ENCODE data around the gene GAST.

Gene GAST

DNA sequence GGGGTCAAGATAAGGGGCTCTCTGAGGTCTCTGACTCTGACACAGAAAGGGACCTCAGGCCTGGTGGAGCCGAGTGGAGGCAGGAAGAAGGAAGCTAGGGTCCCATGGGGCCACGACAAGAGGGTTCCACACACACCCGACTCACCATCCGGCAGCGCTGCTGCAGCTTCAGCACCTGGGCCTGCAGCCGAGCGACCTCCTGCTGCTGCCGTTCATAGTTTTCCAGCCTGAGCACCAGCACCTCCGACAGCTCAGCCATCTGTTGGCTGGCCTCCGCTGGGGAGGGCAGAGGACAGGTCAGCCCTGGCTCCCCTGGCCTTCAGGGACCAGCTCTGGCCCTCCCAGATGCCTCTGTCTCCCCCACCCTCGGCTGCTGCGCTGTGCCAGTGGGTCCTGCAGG lies 15.9 kb downstream of the GAST start:
- DNase-seq (ENCODE audit: low read depth), result no peak
- TF ChIP-seq, protein P1, sequence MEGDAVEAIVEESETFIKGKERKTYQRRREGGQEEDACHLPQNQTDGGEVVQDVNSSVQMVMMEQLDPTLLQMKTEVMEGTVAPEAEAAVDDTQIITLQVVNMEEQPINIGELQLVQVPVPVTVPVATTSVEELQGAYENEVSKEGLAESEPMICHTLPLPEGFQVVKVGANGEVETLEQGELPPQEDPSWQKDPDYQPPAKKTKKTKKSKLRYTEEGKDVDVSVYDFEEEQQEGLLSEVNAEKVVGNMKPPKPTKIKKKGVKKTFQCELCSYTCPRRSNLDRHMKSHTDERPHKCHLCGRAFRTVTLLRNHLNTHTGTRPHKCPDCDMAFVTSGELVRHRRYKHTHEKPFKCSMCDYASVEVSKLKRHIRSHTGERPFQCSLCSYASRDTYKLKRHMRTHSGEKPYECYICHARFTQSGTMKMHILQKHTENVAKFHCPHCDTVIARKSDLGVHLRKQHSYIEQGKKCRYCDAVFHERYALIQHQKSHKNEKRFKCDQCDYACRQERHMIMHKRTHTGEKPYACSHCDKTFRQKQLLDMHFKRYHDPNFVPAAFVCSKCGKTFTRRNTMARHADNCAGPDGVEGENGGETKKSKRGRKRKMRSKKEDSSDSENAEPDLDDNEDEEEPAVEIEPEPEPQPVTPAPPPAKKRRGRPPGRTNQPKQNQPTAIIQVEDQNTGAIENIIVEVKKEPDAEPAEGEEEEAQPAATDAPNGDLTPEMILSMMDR (IDR thresholded peaks at IDR 0.05; ENCODE audit: insufficient read depth, low read depth, low read length, missing control alignments), result no peak
- no peak overlapping the region for H3K4me3 ChIP-seq (ENCODE audit: low read depth, low read length)

GRCh38 chr17:41730479-41730878 lies 18.3 kb downstream of the GAST start:
- no peak for DNase-seq (ENCODE audit: low read depth)
- H3K4me3 ChIP-seq (ENCODE audit: low read depth, low read length), result no peak overlapping the region
- TF ChIP-seq, protein P1 (IDR thresholded peaks at IDR 0.05; ENCODE audit: insufficient read depth, low read depth, low read length, missing control alignments), result no peak

DNA sequence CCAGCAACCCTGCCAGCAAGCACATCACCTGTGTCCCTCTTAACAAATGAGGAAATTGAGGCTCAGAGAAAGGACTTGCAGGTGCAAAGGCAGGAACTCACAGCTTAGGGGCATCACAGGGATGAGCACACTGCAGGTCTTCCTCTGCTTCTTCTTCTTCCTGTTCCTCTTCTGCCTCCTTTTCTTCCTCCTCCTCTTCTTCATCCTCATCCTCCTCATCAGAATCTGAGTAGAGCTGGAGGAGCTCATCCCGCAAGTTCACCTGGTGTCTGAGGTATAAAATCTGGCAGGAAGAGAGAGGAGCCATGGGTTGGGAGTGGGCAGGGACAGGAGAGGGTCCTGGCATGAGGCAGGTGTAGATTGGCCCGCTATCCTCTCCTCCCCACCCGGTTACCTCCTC lies 19.7 kb downstream of the GAST start:
- TF ChIP-seq, protein P1 (IDR thresholded peaks at IDR 0.05; ENCODE audit: insufficient read depth, low read depth, low read length, missing control alignments), result no peak
- H3K4me3 ChIP-seq (ENCODE audit: low read depth, low read length), result no peak overlapping the region
- no peak for DNase-seq (ENCODE audit: low read depth)

GRCh38 chr17:41733348-41734138 lies 21.4 kb downstream of the GAST start:
- no peak for DNase-seq (ENCODE audit: low read depth)
- H3K4me3 ChIP-seq (ENCODE audit: low read depth, low read length), result no peak overlapping the region
- TF ChIP-seq, protein P1 (IDR thresholded peaks at IDR 0.05; ENCODE audit: insufficient read depth, low read depth, low read length, missing control alignments), result no peak

DNA sequence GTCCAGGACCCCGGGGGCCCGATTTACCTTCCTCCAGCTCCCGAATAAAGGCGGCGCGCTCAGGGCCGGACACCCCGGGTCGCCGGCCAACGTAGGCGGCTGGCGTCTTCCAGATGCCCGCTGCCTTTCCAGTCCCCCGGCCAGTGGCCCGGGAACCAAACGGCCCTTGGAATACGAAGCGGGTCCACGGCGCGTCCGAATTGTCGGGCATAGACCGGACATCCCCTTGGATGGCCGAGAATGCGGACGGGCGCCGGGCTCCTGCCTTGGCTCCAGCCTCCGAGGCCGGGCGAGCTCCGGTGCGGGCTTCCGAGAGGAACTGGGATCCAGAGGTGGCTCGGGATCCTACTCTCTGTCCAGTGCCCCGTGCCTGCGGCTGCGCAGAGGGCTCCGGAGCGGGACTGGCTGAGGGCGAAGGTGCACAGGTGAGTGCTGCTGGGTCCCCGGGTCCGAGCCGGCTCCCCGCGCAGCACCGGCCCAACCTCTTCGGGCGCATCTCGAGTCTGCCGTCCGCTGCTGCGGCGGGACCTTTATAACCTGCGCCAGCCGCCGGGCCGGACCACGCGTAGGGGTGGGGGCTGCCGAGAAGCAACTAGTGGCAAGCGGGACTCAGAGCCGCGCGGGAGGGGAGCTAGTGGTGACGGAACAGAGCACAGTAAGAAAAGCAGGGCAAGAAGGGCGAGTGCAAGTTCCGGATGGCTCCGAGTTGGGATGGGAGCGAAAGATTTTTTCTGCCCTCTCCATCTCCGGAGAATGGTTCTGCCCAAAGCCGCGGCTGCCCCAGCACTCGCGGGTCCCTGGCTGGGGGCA lies 22.2 kb downstream of the GAST start, which contains the start of gene HAP1:
Gene HAP1, minus strand, starts transcription at position 505 of the 810 bp plus-strand sequence. Its CDS starts 9 bp downstream, at position 496.
- DNase-seq (ENCODE audit: low read depth), result no peak
- H3K4me3 ChIP-seq (ENCODE audit: low read depth, low read length), result no peak within 1 kb of the TSS
- TF ChIP-seq, protein P1 (IDR thresholded peaks at IDR 0.05; ENCODE audit: insufficient read depth, low read depth, low read length, missing control alignments), result no peak

GRCh38 chr17:41734949-41735313 lies 22.8 kb downstream of the GAST start:
- H3K4me3 ChIP-seq (ENCODE audit: low read depth, low read length), result no peak overlapping the region
- TF ChIP-seq, protein P1 (IDR thresholded peaks at IDR 0.05; ENCODE audit: insufficient read depth, low read depth, low read length, missing control alignments), result no peak
- no peak for DNase-seq (ENCODE audit: low read depth)
